Endothelial cell of umbilical vein (primary cell): ENCODE measurements around the gene BCAR1.

Source experiments
- CTCF ChIP-seq, 2 donors: IDR thresholded peaks; 1 replicate in 1 of 2; 2 replicates in 1 of 2; pipeline ENCODE4 v1.5.1; 2011; ENCODE audit warnings: low read length in 2 of 2, mild to moderate bottlenecking in 2 of 2, moderate library complexity in 2 of 2, control low read depth in 1 of 2, inconsistent platforms in 1 of 2, low read depth in 1 of 2; ENCODE audit not compliant: insufficient read depth in 1 of 2; ENCODE audit errors: extremely low read depth in 1 of 2
- POLR2A ChIP-seq: IDR thresholded peaks from 2 replicates; pipeline ENCODE4 v1.6.1; 2012; ENCODE audit warnings: low read depth, mild to moderate bottlenecking, control low read depth, low read length

GRCh38 chr16:75296606-75297005 lies 45.2 kb upstream of the BCAR1 start:
- peak; percentile 30 for TF ChIP-seq POLR2A
- no peak for TF ChIP-seq CTCF (IDR thresholded peaks at IDR 0.05; ENCODE audit: extremely low read depth in 1 of 2, insufficient read depth in 1 of 2, low read depth in 1 of 2, low read length in 2 of 2)
